Ishikawa (cell line): ENCODE data around the gene TNIP2.

Source experiments
- CEBPB ChIP-seq: IDR thresholded peaks from 2 replicates; pipeline ENCODE4 v1.6.1; 2012
- CREB1 ChIP-seq: IDR thresholded peaks from 2 replicates; pipeline ENCODE4 v1.6.1; 2012; ENCODE audit warnings: low read depth
- EGR1 ChIP-seq: IDR thresholded peaks from 2 replicates; pipeline ENCODE4 v1.6.1; 2012
- EP300 ChIP-seq: IDR thresholded peaks from 2 replicates; pipeline ENCODE4 v1.6.1; 2012; ENCODE audit warnings: borderline replicate concordance
- FOXM1 ChIP-seq: IDR thresholded peaks from 2 replicates; pipeline ENCODE4 v1.6.1; 2012; ENCODE audit warnings: low read depth, borderline replicate concordance
- NFIC ChIP-seq: IDR thresholded peaks from 2 replicates; pipeline ENCODE4 v1.6.1; 2012
- RAD21 ChIP-seq: IDR thresholded peaks from 2 replicates; pipeline ENCODE4 v1.6.1; 2012; ENCODE audit warnings: low read depth
- TAF1 ChIP-seq: IDR thresholded peaks from 2 replicates; pipeline ENCODE4 v1.6.1; 2012; ENCODE audit warnings: low read depth, mild to moderate bottlenecking
- TCF12 ChIP-seq: IDR thresholded peaks from 2 replicates; pipeline ENCODE4 v1.6.1; 2012; ENCODE audit warnings: low read depth
- TEAD4 ChIP-seq: IDR thresholded peaks from 2 replicates; pipeline ENCODE4 v1.6.1; 2012
- USF1 ChIP-seq: IDR thresholded peaks from 2 replicates; pipeline ENCODE4 v1.6.1; 2012
- YY1 ChIP-seq: IDR thresholded peaks from 2 replicates; pipeline ENCODE4 v1.6.1; 2012; ENCODE audit warnings: low read depth
- ZBTB7A ChIP-seq: IDR thresholded peaks from 2 replicates; pipeline ENCODE4 v1.6.1; 2012; ENCODE audit warnings: low read depth
- TF ChIP-seq, protein P1 (sequence below): IDR thresholded peaks from 2 replicates; pipeline ENCODE4 v1.6.1; 2012
- TF ChIP-seq, protein P2 (sequence below): IDR thresholded peaks from 2 replicates; pipeline ENCODE4 v1.6.1; 2012; ENCODE audit warnings: low read depth, mild to moderate bottlenecking

TNIP2 gene

DNA sequence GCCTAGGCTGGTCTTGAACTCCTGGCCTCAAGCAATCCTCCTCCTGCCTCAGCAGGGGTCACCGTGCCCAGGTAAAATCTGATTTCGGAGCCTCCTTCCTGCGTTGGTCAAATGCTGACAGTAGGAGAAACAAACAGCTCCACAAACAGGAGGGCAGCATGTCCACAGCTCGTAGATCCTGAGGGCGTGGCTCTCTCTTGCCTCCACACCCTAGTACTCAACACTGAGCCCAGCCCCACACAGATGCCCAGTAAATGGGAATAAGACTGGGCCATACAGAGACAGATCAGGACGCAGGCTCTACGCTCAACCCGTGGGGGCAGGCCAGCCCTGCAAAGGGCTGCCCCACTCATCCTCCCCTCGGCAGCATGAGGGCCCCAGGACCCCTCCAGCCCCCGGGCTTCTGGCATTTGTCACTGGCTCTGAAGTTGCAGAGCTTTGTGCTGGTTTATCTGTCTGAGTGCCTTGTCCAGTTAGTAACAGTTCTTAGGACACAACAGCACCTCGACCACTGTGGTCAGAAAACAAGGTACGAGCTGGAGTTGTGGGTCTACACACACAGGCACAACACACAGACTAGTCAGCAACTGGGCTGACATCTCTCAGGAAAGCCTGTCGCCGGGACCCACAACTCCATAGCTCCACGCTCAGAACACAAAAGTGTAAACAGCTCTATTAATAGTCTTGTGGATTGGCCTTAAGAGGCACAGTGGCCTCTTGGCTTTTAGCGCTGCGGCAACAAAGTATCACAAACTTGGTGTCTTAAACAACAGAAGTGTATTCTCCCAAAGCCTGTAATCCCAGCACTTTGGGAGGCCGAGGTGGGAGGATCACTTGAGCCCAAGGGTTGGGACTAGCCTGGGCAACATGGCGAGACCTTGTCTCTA, 5.2 kb downstream of the TNIP2 start:
- TF ChIP-seq TEAD4, result no peak
- TF ChIP-seq YY1, result no peak
- TF ChIP-seq TAF1, result no peak
- no peak for TF ChIP-seq USF1
- TF ChIP-seq EGR1, result no peak
- no peak for TF ChIP-seq CREB1
- TF ChIP-seq, protein P1, sequence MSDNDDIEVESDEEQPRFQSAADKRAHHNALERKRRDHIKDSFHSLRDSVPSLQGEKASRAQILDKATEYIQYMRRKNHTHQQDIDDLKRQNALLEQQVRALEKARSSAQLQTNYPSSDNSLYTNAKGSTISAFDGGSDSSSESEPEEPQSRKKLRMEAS, result no peak
- no peak for TF ChIP-seq EP300
- TF ChIP-seq ZBTB7A, result no peak
- TF ChIP-seq, protein P2, sequence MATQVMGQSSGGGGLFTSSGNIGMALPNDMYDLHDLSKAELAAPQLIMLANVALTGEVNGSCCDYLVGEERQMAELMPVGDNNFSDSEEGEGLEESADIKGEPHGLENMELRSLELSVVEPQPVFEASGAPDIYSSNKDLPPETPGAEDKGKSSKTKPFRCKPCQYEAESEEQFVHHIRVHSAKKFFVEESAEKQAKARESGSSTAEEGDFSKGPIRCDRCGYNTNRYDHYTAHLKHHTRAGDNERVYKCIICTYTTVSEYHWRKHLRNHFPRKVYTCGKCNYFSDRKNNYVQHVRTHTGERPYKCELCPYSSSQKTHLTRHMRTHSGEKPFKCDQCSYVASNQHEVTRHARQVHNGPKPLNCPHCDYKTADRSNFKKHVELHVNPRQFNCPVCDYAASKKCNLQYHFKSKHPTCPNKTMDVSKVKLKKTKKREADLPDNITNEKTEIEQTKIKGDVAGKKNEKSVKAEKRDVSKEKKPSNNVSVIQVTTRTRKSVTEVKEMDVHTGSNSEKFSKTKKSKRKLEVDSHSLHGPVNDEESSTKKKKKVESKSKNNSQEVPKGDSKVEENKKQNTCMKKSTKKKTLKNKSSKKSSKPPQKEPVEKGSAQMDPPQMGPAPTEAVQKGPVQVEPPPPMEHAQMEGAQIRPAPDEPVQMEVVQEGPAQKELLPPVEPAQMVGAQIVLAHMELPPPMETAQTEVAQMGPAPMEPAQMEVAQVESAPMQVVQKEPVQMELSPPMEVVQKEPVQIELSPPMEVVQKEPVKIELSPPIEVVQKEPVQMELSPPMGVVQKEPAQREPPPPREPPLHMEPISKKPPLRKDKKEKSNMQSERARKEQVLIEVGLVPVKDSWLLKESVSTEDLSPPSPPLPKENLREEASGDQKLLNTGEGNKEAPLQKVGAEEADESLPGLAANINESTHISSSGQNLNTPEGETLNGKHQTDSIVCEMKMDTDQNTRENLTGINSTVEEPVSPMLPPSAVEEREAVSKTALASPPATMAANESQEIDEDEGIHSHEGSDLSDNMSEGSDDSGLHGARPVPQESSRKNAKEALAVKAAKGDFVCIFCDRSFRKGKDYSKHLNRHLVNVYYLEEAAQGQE, result no peak
- TF ChIP-seq FOXM1, result no peak
- no peak for TF ChIP-seq RAD21
- no peak for TF ChIP-seq NFIC
- no peak for TF ChIP-seq CEBPB
- no peak for TF ChIP-seq TCF12

DNA sequence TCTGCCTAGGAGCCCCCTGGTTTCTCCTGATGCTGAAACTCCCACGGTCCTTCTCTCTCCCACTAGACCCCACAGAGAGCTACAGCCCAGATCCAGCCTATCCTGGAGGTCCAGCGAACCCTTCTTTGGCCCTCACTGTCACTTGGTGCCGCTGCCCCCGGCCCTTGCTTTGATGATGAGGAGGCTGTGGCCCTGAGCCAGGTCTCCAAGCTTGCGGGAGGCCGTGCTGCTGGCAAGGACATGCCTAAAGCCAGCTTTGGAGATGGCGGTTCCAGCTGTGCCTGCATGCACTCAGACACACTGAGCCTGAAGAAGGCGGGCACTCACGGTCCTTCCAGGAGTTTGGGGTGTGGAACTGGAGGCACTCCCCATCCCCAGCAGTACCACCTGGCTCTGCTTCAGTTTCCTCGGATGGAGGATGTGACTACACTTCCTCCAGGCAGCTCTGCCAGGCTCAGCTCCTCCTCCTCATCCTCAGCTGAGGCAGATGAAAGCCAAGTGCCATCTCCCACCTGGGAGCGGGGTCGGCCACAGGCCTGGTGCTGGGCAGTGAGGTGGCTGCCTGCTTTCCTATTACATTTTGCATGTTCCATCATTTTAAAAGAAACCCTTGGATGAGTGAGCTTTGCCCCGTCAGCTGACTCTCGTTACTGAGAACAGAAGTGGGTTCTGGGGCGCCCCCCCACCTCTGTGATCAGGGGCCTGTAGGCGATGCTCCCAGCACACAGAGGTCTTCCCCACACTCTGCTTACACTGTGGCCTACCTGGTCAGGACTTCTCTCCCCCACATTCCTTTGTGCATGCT, 9.0 kb downstream of the TNIP2 start:
- TF ChIP-seq CREB1, result no peak
- no peak for TF ChIP-seq TAF1
- no peak for TF ChIP-seq RAD21
- no peak for TF ChIP-seq TCF12
- TF ChIP-seq TEAD4, result no peak
- TF ChIP-seq EP300, result no peak
- TF ChIP-seq NFIC, result no peak
- TF ChIP-seq ZBTB7A, result no peak
- TF ChIP-seq, protein P1, result no peak
- no peak for TF ChIP-seq USF1
- no peak for TF ChIP-seq FOXM1

- TF ChIP-seq ZBTB7A (no peak), TAF1 (no peak), RAD21 (no peak), FOXM1 (no peak), TCF12 (no peak)
- TF ChIP-seq, protein P2, result no peak
Observed at GRCh38 chr4:2745981-2746806, 9.9 kb downstream of the TNIP2 start.

DNA sequence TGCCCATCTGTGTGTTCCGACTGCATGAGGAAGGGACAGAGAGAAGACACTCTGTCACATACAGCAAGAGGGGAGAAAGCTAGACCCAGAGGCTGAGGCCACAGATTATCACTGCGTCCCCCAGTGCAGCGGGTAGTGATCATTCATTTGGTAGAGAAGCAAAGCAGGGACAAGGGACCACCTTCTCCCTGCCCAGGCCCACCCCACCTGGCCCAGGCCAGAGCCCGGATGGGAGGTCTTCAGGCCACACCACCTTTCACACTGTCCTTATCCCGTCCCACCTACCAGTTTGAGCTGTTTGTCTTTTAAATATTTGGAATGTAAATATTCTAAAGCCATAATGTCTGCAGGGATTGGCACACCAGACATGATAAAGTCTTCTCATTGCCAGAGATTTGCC, 10.6 kb downstream of the TNIP2 start:
- no peak for TF ChIP-seq RAD21
- no peak for TF ChIP-seq USF1
- TF ChIP-seq TCF12, result no peak
- no peak for TF ChIP-seq ZBTB7A
- no peak for TF ChIP-seq NFIC
- no peak for TF ChIP-seq CEBPB
- no peak for TF ChIP-seq EGR1
- no peak for TF ChIP-seq FOXM1
- TF ChIP-seq YY1, result no peak
- TF ChIP-seq, protein P2, result no peak
- no peak for TF ChIP-seq EP300
- TF ChIP-seq TEAD4, result no peak
- TF ChIP-seq CREB1, result no peak
- TF ChIP-seq TAF1, result no peak
- TF ChIP-seq, protein P1, result no peak
